ENCODE results near the gene LRP2. TPM values are rescaled to one million over a fixed set of nuclear protein-coding genes. Genes with fewer than 3 reads are reported as not detected.
"Not testable (repeated sequence)": the region's sequence is repeated elsewhere in the genome, so short reads cannot be mapped to it uniquely, and the experiment has no call there.

Gene LRP2
- total RNA-seq, 4 donors from 2014 or later: not detected

DNA sequence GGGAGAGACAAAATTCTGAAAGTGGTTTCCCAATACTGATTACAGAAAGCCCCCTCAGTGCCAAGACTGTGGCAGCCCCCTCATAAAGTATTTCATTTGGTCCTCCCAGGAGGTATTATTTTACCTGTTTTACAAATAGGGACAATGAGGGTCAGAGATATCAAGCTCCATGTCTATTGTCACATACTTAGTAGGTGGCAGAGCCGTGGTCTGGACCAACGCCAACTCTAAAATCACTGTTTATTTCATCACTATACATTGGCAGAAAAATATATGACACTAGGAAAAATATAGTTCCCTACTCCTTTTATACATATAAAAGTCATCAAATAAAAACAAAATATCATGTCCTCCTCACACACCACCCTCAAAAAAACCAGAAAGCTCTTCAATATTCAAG is 224.4 kb downstream of the LRP2 start:
- Histone ChIP-seq H3K27ac (no peak overlapping the region), H3K4me1 (no peaks in the 10 kb centered on the region), H3K9me3 (no peaks in the 10 kb centered on the region), H3K27me3 (no peaks in the 10 kb centered on the region), H3K36me3 (no peaks in the 10 kb centered on the region), H3K4me3 (no peak overlapping the region)
- no peak for TF ChIP-seq CTCF (IDR thresholded peaks at IDR 0.05)
- TF ChIP-seq POLR2A (IDR thresholded peaks at IDR 0.05): no peak
- TF ChIP-seq EP300 (IDR thresholded peaks at IDR 0.05): no peak
- 70 to 72% methylated on average over 2 of the region's 2 CpGs for WGBS, 2 donors
- DNase-seq (ENCODE audit: low spot score in 2 of 2): no peak

DNA sequence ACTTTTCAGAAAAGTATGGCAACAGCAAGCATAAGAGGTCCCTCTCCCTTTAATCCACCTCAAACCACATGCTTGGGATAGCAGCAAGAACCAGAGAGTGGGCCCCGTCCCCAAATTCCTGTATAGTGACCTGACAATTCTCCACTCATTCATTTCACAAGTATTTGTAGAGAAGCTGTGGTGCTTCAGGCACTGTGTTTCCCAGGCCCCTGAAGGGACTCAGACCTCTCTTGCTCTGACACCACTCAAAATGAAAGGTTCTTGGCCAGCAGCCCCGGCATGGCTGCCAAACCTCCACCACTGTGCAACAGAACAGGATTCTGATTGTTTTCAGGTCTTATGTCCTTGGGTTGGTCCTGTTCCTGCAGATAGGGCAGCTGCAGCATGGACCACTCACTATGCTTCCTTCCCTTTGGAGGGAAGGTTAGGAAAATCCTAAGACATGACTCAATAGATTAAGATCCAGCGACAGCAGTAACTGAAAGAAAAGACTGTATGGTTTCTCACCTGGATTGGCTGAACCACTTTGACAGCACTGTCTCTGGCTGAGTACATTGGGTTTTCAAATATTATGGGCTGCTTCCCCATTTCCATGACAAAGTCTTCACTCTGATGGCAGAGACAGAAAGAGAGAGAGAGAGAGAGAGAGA is 225.3 kb downstream of the LRP2 start:
- 72 to 88% methylated on average over 3 of the region's 3 CpGs for WGBS, 2 donors
- Histone ChIP-seq H3K4me1 (no peaks in the 10 kb centered on the region), H3K27ac (no peak overlapping the region), H3K27me3 (no peaks in the 10 kb centered on the region), H3K4me3 (no peak overlapping the region), H3K36me3 (no peaks in the 10 kb centered on the region), H3K9me3 (no peaks in the 10 kb centered on the region)
- TF ChIP-seq CTCF (IDR thresholded peaks at IDR 0.05): no peak
- no peak for TF ChIP-seq EP300 (IDR thresholded peaks at IDR 0.05)
- no peak for TF ChIP-seq POLR2A (IDR thresholded peaks at IDR 0.05)
- no peak for DNase-seq (ENCODE audit: low spot score in 2 of 2)

GRCh38 chr2:169136428-169136827 is 225.9 kb downstream of the LRP2 start:
- H3K4me1 ChIP-seq; H3K27me3 ChIP-seq; DNase-seq (ENCODE audit: low spot score in 2 of 2); H3K27ac ChIP-seq; H3K36me3 ChIP-seq; H3K4me3 ChIP-seq; H3K9me3 ChIP-seq: not testable (repeated sequence)
- 86 to 95% methylated on average over 4 to 5 of the region's 5 CpGs for WGBS, 2 donors

- DNase-seq (ENCODE audit: low spot score in 2 of 2); H3K36me3 ChIP-seq; H3K27ac ChIP-seq; H3K4me1 ChIP-seq; H3K27me3 ChIP-seq; H3K9me3 ChIP-seq; H3K4me3 ChIP-seq: not testable (repeated sequence)
- WGBS, 2 donors: 80 to 90% methylated on average over 6 of the region's 6 CpGs
These were observed 228.1 kb downstream of the LRP2 start for GRCh38 chr2:169134272-169134671.

- DNase-seq (ENCODE audit: low spot score in 2 of 2): no peak
- TF ChIP-seq POLR2A (IDR thresholded peaks at IDR 0.05) (no peak), CTCF (IDR thresholded peaks at IDR 0.05) (peak; percentile 63 to 82 (median 74))
- 29 to 30% methylated on average over 9 of the region's 9 CpGs for WGBS, 2 donors
- Histone ChIP-seq H3K27ac (no peak overlapping the region), H3K36me3 (no peaks in the 10 kb centered on the region), H3K27me3 (no peaks in the 10 kb centered on the region), H3K4me1 (no peaks in the 10 kb centered on the region), H3K9me3 (no peaks in the 10 kb centered on the region), H3K4me3 (no peak overlapping the region)
These were observed 230.5 kb downstream of the LRP2 start for GRCh38 chr2:169131587-169132512.

- Histone ChIP-seq H3K36me3 (no peaks in the 10 kb centered on the region), H3K27ac (no peak overlapping the region), H3K9me3 (no peaks in the 10 kb centered on the region), H3K27me3 (no peaks in the 10 kb centered on the region), H3K4me3 (no peak overlapping the region), H3K4me1 (no peaks in the 10 kb centered on the region)
- TF ChIP-seq CTCF (IDR thresholded peaks at IDR 0.05): no peak
- no peak for TF ChIP-seq EP300 (IDR thresholded peaks at IDR 0.05)
- no peak for TF ChIP-seq POLR2A (IDR thresholded peaks at IDR 0.05)
- WGBS, 2 donors: 93 to 95% methylated on average over 5 of the region's 5 CpGs
- DNase-seq (ENCODE audit: low spot score in 2 of 2): no peak
These were observed 232.6 kb downstream of the LRP2 start for GRCh38 chr2:169129703-169130243.
